GM12878 (cell line): ENCODE data around the gene ZSCAN22. TPM values are rescaled to one million over a fixed set of nuclear protein-coding genes. Genes with fewer than 3 reads are reported as not detected.

Experiments used
- ATAC-seq: fragments of 200-7000 bp; cut with Tn5 transposase; 3 replicates; pipeline ENCODE4 v1.9.1; 2020; ENCODE audit warnings: mild to moderate bottlenecking, moderate library complexity
- BruUV-seq: library from RNA; stranded (reverse); fragments of 400-500 nt; replicated peaks from 2 replicates; lab custom pipeline; 2021; lab: Mats Ljungman, UMichigan
- CTCF ChIA-PET: fragments of 300-600 bp; sonication (Branson Sonifier 250); formaldehyde crosslinking; extraction: SDS; loops from one replicate; lab custom pipeline; 2021; ENCODE audit warnings: inconsistent platforms; lab: Yijun Ruan, JAX
- POLR2A ChIA-PET: fragments of 350-600 bp; formaldehyde crosslinking; extraction: SDS; loops from one replicate; lab custom pipeline; 2021; ENCODE audit warnings: inconsistent platforms; lab: Charles Lee
- RAD21 ChIA-PET: fragments of 300-600 bp; sonication (Branson Sonifier 250); formaldehyde crosslinking; loops from one replicate; lab custom pipeline; 2023; ENCODE audit warnings: antibody characterized with exemption; ENCODE audit not compliant: unreplicated experiment; lab: Charles Lee
- SMC1A ChIA-PET: fragments of 300-600 bp; sonication (Branson Sonifier 250); formaldehyde crosslinking; loops from one replicate; lab custom pipeline; 2023; ENCODE audit not compliant: unreplicated experiment, uncharacterized antibody; lab: Charles Lee
- DNase-seq: peaks from one replicate; pipeline ENCODE4 v3.0.0-alpha.2; 2011; ENCODE audit warnings: low read depth, low spot score
- FAIRE-seq: peaks from 3 replicates; lab custom pipeline; 2011; peaks lifted over from hg19 to GRCh38; lab: Jason Lieb, UNC
- H2AFZ ChIP-seq: 2 replicates; pipeline ENCODE4 v1.6.0; 2011; ENCODE audit warnings: low read depth, low read length, control low read depth; ENCODE audit not compliant: control insufficient read depth
- H3K27ac ChIP-seq: 2 replicates; pipeline ENCODE4 v1.5.1; 2011; ENCODE audit warnings: control low read depth; ENCODE audit not compliant: control insufficient read depth, insufficient read depth
- H3K27me3 ChIP-seq, 2 experiments: replicated peaks in 1 of 2; 2 replicates each; pipeline versions ENCODE4 v1.6.0 to v1.6.1; 2011; ENCODE audit warnings: low read length in 1 of 2; ENCODE audit not compliant: control insufficient read depth in 2 of 2, insufficient read depth in 2 of 2
- H3K36me3 ChIP-seq, 2 experiments: 2 replicates each; pipeline ENCODE4 v1.5.1; 2011; ENCODE audit warnings: low read length in 1 of 2; ENCODE audit not compliant: control insufficient read depth in 2 of 2, insufficient read depth in 2 of 2
- H3K4me1 ChIP-seq: 2 replicates; pipeline ENCODE4 v1.6.1; 2011; ENCODE audit warnings: mild to moderate bottlenecking, low read length, moderate library complexity, mixed read lengths; ENCODE audit not compliant: control insufficient read depth, insufficient read depth
- H3K4me2 ChIP-seq: 2 replicates; pipeline ENCODE4 v1.6.0; 2011; ENCODE audit warnings: control low read depth; ENCODE audit not compliant: control insufficient read depth, insufficient read depth
- H3K4me3 ChIP-seq: fragments of 200-600 bp; sonication (generic); 2 replicates; pipeline ENCODE4 v1.5.1; 2016
- H3K79me2 ChIP-seq: 2 replicates; pipeline ENCODE4 v1.6.0; 2011; ENCODE audit warnings: low read length; ENCODE audit not compliant: control insufficient read depth, insufficient read depth
- H3K9ac ChIP-seq: 2 replicates; pipeline ENCODE4 v1.8.0; 2011; ENCODE audit warnings: low read length, control low read depth, mixed read lengths; ENCODE audit not compliant: control insufficient read depth, insufficient read depth
- H3K9me3 ChIP-seq: replicated peaks from 3 replicates; pipeline ENCODE4 v1.5.1; 2011; ENCODE audit warnings: mild to moderate bottlenecking, low read length; ENCODE audit not compliant: control insufficient read depth, insufficient read depth
- H4K20me1 ChIP-seq: 2 replicates; pipeline ENCODE4 v1.6.0; 2011; ENCODE audit not compliant: control insufficient read depth, insufficient read depth
- CREB1 ChIP-seq: IDR thresholded peaks from 2 replicates; pipeline ENCODE4 v1.6.1; 2012; ENCODE audit warnings: low read depth, mild to moderate bottlenecking, inconsistent platforms
- DPF2 ChIP-seq: fragments of 450-650 bp; IDR thresholded peaks from 2 replicates; pipeline ENCODE4 v1.6.1; 2017; ENCODE audit warnings: mild to moderate bottlenecking
- ESRRA ChIP-seq: IDR thresholded peaks from 2 replicates; pipeline ENCODE4 v1.6.1; 2012; ENCODE audit warnings: mild to moderate bottlenecking, low read length, improper control_type of control experiment
- RB1 ChIP-seq: fragments of 450-650 bp; formaldehyde crosslinking; IDR thresholded peaks from 2 replicates; pipeline ENCODE4 v1.6.1; 2017; ENCODE audit warnings: mild to moderate bottlenecking, borderline replicate concordance
- RFX5 ChIP-seq: IDR thresholded peaks from 2 replicates; pipeline ENCODE4 v1.6.1; 2011; ENCODE audit warnings: low read depth, low read length, improper control_type of control experiment
- WGBS: methylation state at CpG from one replicate; pipeline ENCODE4 v1.1.6; 2016; ENCODE audit warnings: low lambda C conversion rate; ENCODE audit not compliant: insufficient replicate concordance, insufficient coverage; ENCODE audit errors: missing lambda C conversion rate; 5-methylcytosine and 5-hydroxymethylcytosine counted together
- in situ Hi-C: fragments of 300-500 bp; cut with MboI; formaldehyde crosslinking; loops from 9 replicates; pipeline ENCODE4 v1.14.3; 2018; ENCODE audit warnings: mixed read lengths
- intact Hi-C: fragments of 100-400 bp; cut with micrococcal nuclease; formaldehyde crosslinking; loops from one replicate; pipeline ENCODE4 v1.14.2; 2022; ENCODE audit not compliant: unreplicated experiment
- polyA plus RNA-seq, 11 experiments: library from polyadenylated mRNA; depleted of rRNA in 4 of 11; unstranded in 6 of 11; stranded (reverse) in 5 of 11; fragments of >200 nt; fragmentation: Nextera tagmentation in 4 of 11; fragmentation: Illumina TruSeq in 1 of 11; extraction: Ambion mirVana in 4 of 11; extraction: Trizol in 1 of 11; gene quantifications; 1 replicate in 1 of 11; 2 replicates in 10 of 11; pipeline versions ENCODE4 v1.2.1 to v1.2.3, GENCODE V29; 2011 to 2016; ENCODE audit warnings: inconsistent platforms in 2 of 11, missing spikeins in 2 of 11, low read depth in 1 of 11
- total RNA-seq, 4 experiments: library from RNA; depleted of rRNA in 3 of 4; stranded (reverse); fragments of >200 nt in 3 of 4; fragmentation: Illumina TruSeq in 1 of 4; extraction: Trizol in 1 of 4; gene quantifications; 2 replicates each; pipeline versions ENCODE4 v1.2.1 to v1.2.3, GENCODE V29; 2013 to 2021
- TF ChIP-seq, protein P1 (sequence below): IDR thresholded peaks from 2 replicates; pipeline ENCODE4 v1.6.1; 2012; ENCODE audit warnings: improper control_type of control experiment, low read depth, low read length; ENCODE audit not compliant: insufficient replicate concordance

ZSCAN22 gene
- total and polyA plus RNA-seq, 10 of the 15 experiments (the other 5 are each of a cell fraction or from before 2014, with no cell fraction given), result 0.49 to 3.9 (median 2.6) TPM

DNA sequence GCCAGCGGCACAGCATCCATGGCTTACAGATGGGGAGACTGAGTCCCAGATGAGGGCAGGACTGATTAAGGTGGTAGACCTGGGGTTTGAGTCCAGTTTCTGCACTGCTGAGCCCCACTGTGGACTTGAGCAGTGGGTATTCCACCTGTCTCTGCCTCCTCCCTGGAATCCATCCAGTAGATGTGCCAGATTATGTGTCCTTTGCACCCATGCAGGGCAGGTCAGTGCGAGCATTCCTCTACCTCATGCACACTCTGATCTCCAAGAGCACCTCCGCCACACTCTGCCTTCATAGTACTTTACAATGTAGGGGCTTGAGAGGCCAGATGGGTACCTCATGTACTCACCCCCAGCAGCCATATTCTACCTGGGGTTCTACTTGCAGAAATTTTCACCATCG, 10.0 kb downstream of the ZSCAN22 start:
- no TSS peak for BruUV-seq
- WGBS, result 99% methylated on average over 4 of the region's 4 CpGs
- H2AFZ ChIP-seq, result no peak overlapping the region
- no peaks in the 10 kb centered on the region for H3K79me2 ChIP-seq
- TF ChIP-seq RFX5 (no peak), DPF2 (no peak), CREB1 (no peak), RB1 (no peak), ESRRA (no peak)
- TF ChIP-seq, protein P1, sequence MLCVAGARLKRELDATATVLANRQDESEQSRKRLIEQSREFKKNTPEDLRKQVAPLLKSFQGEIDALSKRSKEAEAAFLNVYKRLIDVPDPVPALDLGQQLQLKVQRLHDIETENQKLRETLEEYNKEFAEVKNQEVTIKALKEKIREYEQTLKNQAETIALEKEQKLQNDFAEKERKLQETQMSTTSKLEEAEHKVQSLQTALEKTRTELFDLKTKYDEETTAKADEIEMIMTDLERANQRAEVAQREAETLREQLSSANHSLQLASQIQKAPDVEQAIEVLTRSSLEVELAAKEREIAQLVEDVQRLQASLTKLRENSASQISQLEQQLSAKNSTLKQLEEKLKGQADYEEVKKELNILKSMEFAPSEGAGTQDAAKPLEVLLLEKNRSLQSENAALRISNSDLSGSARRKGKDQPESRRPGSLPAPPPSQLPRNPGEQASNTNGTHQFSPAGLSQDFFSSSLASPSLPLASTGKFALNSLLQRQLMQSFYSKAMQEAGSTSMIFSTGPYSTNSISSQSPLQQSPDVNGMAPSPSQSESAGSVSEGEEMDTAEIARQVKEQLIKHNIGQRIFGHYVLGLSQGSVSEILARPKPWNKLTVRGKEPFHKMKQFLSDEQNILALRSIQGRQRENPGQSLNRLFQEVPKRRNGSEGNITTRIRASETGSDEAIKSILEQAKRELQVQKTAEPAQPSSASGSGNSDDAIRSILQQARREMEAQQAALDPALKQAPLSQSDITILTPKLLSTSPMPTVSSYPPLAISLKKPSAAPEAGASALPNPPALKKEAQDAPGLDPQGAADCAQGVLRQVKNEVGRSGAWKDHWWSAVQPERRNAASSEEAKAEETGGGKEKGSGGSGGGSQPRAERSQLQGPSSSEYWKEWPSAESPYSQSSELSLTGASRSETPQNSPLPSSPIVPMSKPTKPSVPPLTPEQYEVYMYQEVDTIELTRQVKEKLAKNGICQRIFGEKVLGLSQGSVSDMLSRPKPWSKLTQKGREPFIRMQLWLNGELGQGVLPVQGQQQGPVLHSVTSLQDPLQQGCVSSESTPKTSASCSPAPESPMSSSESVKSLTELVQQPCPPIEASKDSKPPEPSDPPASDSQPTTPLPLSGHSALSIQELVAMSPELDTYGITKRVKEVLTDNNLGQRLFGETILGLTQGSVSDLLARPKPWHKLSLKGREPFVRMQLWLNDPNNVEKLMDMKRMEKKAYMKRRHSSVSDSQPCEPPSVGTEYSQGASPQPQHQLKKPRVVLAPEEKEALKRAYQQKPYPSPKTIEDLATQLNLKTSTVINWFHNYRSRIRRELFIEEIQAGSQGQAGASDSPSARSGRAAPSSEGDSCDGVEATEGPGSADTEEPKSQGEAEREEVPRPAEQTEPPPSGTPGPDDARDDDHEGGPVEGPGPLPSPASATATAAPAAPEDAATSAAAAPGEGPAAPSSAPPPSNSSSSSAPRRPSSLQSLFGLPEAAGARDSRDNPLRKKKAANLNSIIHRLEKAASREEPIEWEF, result no peak
- H3K36me3 ChIP-seq, result peaks cover 7 to 11% of the 10 kb centered on the region in 2 experiments; a peak in 3 of 4 replicates
- in situ Hi-C loops (no loop called here), intact Hi-C loops (no loop called here)
- no peak for ATAC-seq
- H4K20me1 ChIP-seq, result no peaks in the 10 kb centered on the region; the same call in 1 of the 2 replicates
- no peak for DNase-seq
- H3K27ac ChIP-seq, result no peak overlapping the region
- SMC1A ChIA-PET, result no interaction called here
- H3K27me3 ChIP-seq, result no peaks in the 10 kb centered on the region
- H3K9ac ChIP-seq, result no peak overlapping the region
- H3K9me3 ChIP-seq, result no peaks in the 10 kb centered on the region; the same call in 2 of the 3 replicates
- FAIRE-seq, result no peak
- no peak overlapping the region for H3K4me2 ChIP-seq
- no peaks in the 10 kb centered on the region for H3K4me1 ChIP-seq
- H3K4me3 ChIP-seq, result no peak overlapping the region
- RAD21 ChIA-PET, result no interaction called here
- POLR2A ChIA-PET, result no interaction called here
- CTCF ChIA-PET, result no interaction called here
